OCI-LY3 (cell line): ENCODE data around the gene WDR19.

Experiments
- CTCF ChIP-seq: fragments of 200-600, 300-600 bp; sonication (generic); IDR thresholded peaks from 2 replicates; pipeline ENCODE4 v1.5.1; 2014; ENCODE audit warnings: antibody characterized with exemption, low read length, low read depth
- EZH2phosphoT487 ChIP-seq: fragments of 200-600 bp; shearing (Covaris generic); IDR thresholded peaks from 2 replicates; pipeline ENCODE4 v1.6.1; 2018; ENCODE audit warnings: antibody characterized with exemption, mixed run types, low read depth

GRCh38 chr4:39255871-39256270 lies 73.5 kb downstream of the WDR19 start:
- TF ChIP-seq CTCF, result no peak
- no peak for TF ChIP-seq EZH2phosphoT487
